ENCODE results near the gene MYL3.

The MYL3 gene

DNA sequence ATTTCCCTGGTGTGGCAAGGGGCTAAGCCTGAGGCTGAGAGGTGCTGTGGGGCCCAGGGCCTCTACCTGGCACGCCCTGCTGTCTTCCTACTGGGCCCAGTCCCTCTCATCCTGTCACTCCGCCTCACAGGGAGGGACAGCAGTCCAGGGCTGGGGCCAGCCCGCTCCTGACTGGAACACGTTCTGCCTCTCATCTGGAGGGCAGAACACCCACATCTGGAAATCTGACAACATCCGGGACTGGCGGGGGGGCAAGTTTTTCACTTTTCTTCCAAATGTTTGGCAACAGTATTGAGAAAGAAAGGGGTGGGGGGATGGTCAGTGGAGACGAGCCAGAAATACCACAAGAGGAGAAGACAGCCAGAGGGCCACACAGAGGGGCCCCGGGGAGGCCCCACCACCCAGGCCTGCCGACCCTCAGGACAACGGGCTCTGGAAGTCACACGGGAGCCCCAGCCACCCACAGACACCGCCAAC lies 1.8 kb upstream of the MYL3 start:
- no peaks in the 10 kb centered on the region for H3K79me2 ChIP-seq (ENCODE audit: insufficient read depth, low read depth)
- no peaks in the 10 kb centered on the region for H3K27me3 ChIP-seq (ENCODE audit: insufficient read depth, low read depth)
- no peaks in the 10 kb centered on the region for H4K20me1 ChIP-seq (ENCODE audit: insufficient read depth)
- H2AFZ ChIP-seq (ENCODE audit: low read depth): no peak overlapping the region
- no peak overlapping the region for H3K9ac ChIP-seq
- H3K27ac ChIP-seq: no peak overlapping the region
- H3K36me3 ChIP-seq (ENCODE audit: insufficient read depth): no peaks in the 10 kb centered on the region
- H3K4me3 ChIP-seq (IDR thresholded peaks at IDR 0.05; ENCODE audit: insufficient read depth, low read depth, low read length): no peak overlapping the region
- H3K4me1 ChIP-seq (ENCODE audit: low read depth, poor library complexity, severe bottlenecking): no peaks in the 10 kb centered on the region
- TF ChIP-seq CTCF (conservative IDR thresholded peaks at IDR 0.05; ENCODE audit: low read depth, low read length): no peak
- H3K4me2 ChIP-seq: no peak overlapping the region

GRCh38 chr3:46864061-46864881 lies 1.0 kb upstream of the MYL3 start:
- no peak overlapping the region for H2AFZ ChIP-seq (ENCODE audit: low read depth)
- no peak overlapping the region for H3K4me3 ChIP-seq (IDR thresholded peaks at IDR 0.05; ENCODE audit: insufficient read depth, low read depth, low read length)
- no peak overlapping the region for H3K9ac ChIP-seq
- no peaks in the 10 kb centered on the region for H3K79me2 ChIP-seq (ENCODE audit: insufficient read depth, low read depth)
- no peak for TF ChIP-seq CTCF (conservative IDR thresholded peaks at IDR 0.05; ENCODE audit: low read depth, low read length)
- no peak overlapping the region for H3K4me2 ChIP-seq
- no peak overlapping the region for H3K27ac ChIP-seq
- no peaks in the 10 kb centered on the region for H3K4me1 ChIP-seq (ENCODE audit: low read depth, poor library complexity, severe bottlenecking)
- H4K20me1 ChIP-seq (ENCODE audit: insufficient read depth): no peaks in the 10 kb centered on the region
- no peaks in the 10 kb centered on the region for H3K36me3 ChIP-seq (ENCODE audit: insufficient read depth)
- no peaks in the 10 kb centered on the region for H3K27me3 ChIP-seq (ENCODE audit: insufficient read depth, low read depth)

- Histone ChIP-seq H3K27me3 (ENCODE audit: insufficient read depth, low read depth) (no peaks in the 10 kb centered on the region), H3K4me1 (ENCODE audit: low read depth, poor library complexity, severe bottlenecking) (no peaks in the 10 kb centered on the region), H3K4me3 (IDR thresholded peaks at IDR 0.05; ENCODE audit: insufficient read depth, low read depth, low read length) (no peak overlapping the region), H3K9ac (no peak overlapping the region), H3K4me2 (no peak overlapping the region), H3K36me3 (ENCODE audit: insufficient read depth) (no peaks in the 10 kb centered on the region), H4K20me1 (ENCODE audit: insufficient read depth) (no peaks in the 10 kb centered on the region), H2AFZ (ENCODE audit: low read depth) (no peak overlapping the region), H3K79me2 (ENCODE audit: insufficient read depth, low read depth) (no peaks in the 10 kb centered on the region), H3K27ac (no peak overlapping the region)
- TF ChIP-seq CTCF (conservative IDR thresholded peaks at IDR 0.05; ENCODE audit: low read depth, low read length): no peak
Observed at GRCh38 chr3:46862369-46863025, 747 bp downstream of the MYL3 start.

- Histone ChIP-seq H3K4me2 (no peak overlapping the region), H3K27ac (no peak overlapping the region), H3K27me3 (ENCODE audit: insufficient read depth, low read depth) (no peaks in the 10 kb centered on the region), H2AFZ (ENCODE audit: low read depth) (no peak overlapping the region), H4K20me1 (ENCODE audit: insufficient read depth) (no peaks in the 10 kb centered on the region), H3K4me3 (IDR thresholded peaks at IDR 0.05; ENCODE audit: insufficient read depth, low read depth, low read length) (no peak overlapping the region), H3K79me2 (ENCODE audit: insufficient read depth, low read depth) (no peaks in the 10 kb centered on the region), H3K9ac (no peak overlapping the region), H3K36me3 (ENCODE audit: insufficient read depth) (no peaks in the 10 kb centered on the region), H3K4me1 (ENCODE audit: low read depth, poor library complexity, severe bottlenecking) (no peaks in the 10 kb centered on the region)
- TF ChIP-seq CTCF (conservative IDR thresholded peaks at IDR 0.05; ENCODE audit: low read depth, low read length): no peak
Observed at GRCh38 chr3:46861605-46862368, 1.5 kb downstream of the MYL3 start.

Measured in KMS-11 (cell line).